ENCODE results near the gene CRACDL. TPM values are rescaled to one million over a fixed set of nuclear protein-coding genes. Genes with fewer than 3 reads are reported as not detected.

Gene CRACDL
- total RNA-seq, 1 donor from 2014 or later = 17.8 TPM

GRCh38 chr2:98937906-98938305 is 1.9 kb upstream of the CRACDL start:
- Histone ChIP-seq H3K4me3 (no peak overlapping the region), H3K27ac (no peak overlapping the region), H3K9me3 (no peaks in the 10 kb centered on the region), H3K4me1 (peaks cover 17% of the 10 kb centered on the region), H3K36me3 (no peaks in the 10 kb centered on the region), H3K27me3 (ENCODE audit: low read depth) (peaks cover 38% of the 10 kb centered on the region)
- DNase-seq = no peak
- TF ChIP-seq CTCF (IDR thresholded peaks at IDR 0.05) = no peak
- intact Hi-C loops (cut with DNase I) = no loop called here
- ATAC-seq = no peak

GRCh38 chr2:98936353-98937351 is 627 bp upstream of the CRACDL start:
- peak; percentile 68 to 74 for ATAC-seq
- Histone ChIP-seq H3K9me3 (no peaks in the 10 kb centered on the region), H3K4me3 (peak overlapping the region; percentile 55)

GRCh38 chr2:98935111-98935770 is 784 bp downstream of the CRACDL start:
- no peak for TF ChIP-seq CTCF (IDR thresholded peaks at IDR 0.05)
- Histone ChIP-seq H3K4me1 (peaks cover 17% of the 10 kb centered on the region), H3K27ac (no peak overlapping the region), H3K36me3 (no peaks in the 10 kb centered on the region), H3K9me3 (no peaks in the 10 kb centered on the region), H3K27me3 (ENCODE audit: low read depth) (peaks cover 42% of the 10 kb centered on the region), H3K4me3 (peak overlapping the region; percentile 56)
- intact Hi-C loops (cut with DNase I) = no loop called here
- ATAC-seq = peak in 1 of 2 donors; percentile 40
- DNase-seq = no peak

More at GRCh38 chr2:98936353-98937351, 627 bp upstream of the CRACDL start:
- peaks cover 38% of the 10 kb centered on the region for H3K27me3 ChIP-seq (ENCODE audit: low read depth)
- no peak overlapping the region for H3K27ac ChIP-seq
- no peaks in the 10 kb centered on the region for H3K36me3 ChIP-seq
- DNase-seq = no peak
- no peak for TF ChIP-seq CTCF (IDR thresholded peaks at IDR 0.05)
- H3K4me1 ChIP-seq = peaks cover 17% of the 10 kb centered on the region
- intact Hi-C loops (cut with DNase I) = no loop called here

GRCh38 chr2:98932778-98933343 is 3.2 kb downstream of the CRACDL start:
- DNase-seq (no peak), ATAC-seq (no peak)
- no peak for TF ChIP-seq CTCF (IDR thresholded peaks at IDR 0.05)
- Histone ChIP-seq H3K4me1 (peaks cover 17% of the 10 kb centered on the region), H3K27me3 (ENCODE audit: low read depth) (peaks cover 34% of the 10 kb centered on the region), H3K27ac (no peak overlapping the region), H3K36me3 (no peaks in the 10 kb centered on the region), H3K4me3 (no peak overlapping the region), H3K9me3 (no peaks in the 10 kb centered on the region)
- intact Hi-C loops (cut with DNase I) = no loop called here

GRCh38 chr2:98932164-98932563 is 3.9 kb downstream of the CRACDL start:
- H3K27me3 ChIP-seq (ENCODE audit: low read depth) = peaks cover 27% of the 10 kb centered on the region
- H3K9me3 ChIP-seq = no peaks in the 10 kb centered on the region
- TF ChIP-seq CTCF (IDR thresholded peaks at IDR 0.05) = no peak
- intact Hi-C loops (cut with DNase I) = no loop called here
- no peak overlapping the region for H3K4me3 ChIP-seq
- ATAC-seq = no peak
- H3K27ac ChIP-seq = no peak overlapping the region
- H3K4me1 ChIP-seq = peaks cover 15% of the 10 kb centered on the region
- no peak for DNase-seq
- no peaks in the 10 kb centered on the region for H3K36me3 ChIP-seq

All from lower lobe of right lung (tissue), 2 donors.